Neural cell (in vitro differentiated cells): ENCODE data around the gene MAD1L1. TPM values are rescaled to one million over a fixed set of nuclear protein-coding genes. Genes with fewer than 3 reads are reported as not detected.

ENCODE experiments used
- H2AFZ ChIP-seq: fragments of 200-600, 300-800 bp; sonication (generic), shearing (Covaris generic); 2 replicates; pipeline ENCODE4 v1.6.0; 2014; ENCODE audit warnings: low read depth, mild to moderate bottlenecking, antibody characterized with exemption, low read length, moderate library complexity
- H3F3A ChIP-seq: fragments of 200-600 bp; shearing (Covaris generic); 2 replicates; pipeline ENCODE4 v1.6.1; 2016; ENCODE audit warnings: mild to moderate bottlenecking, moderate library complexity, mixed read lengths, antibody characterized with exemption, low read length; ENCODE audit not compliant: insufficient read depth, poor library complexity, severe bottlenecking
- H3K27ac ChIP-seq: fragments of 200-600, 300-800 bp; sonication (generic), shearing (Covaris generic); 2 replicates; pipeline ENCODE4 v1.5.1; 2014; ENCODE audit warnings: mild to moderate bottlenecking, low read length, moderate library complexity
- H3K27me3 ChIP-seq: fragments of 300-800, 200-600 bp; sonication (generic), shearing (Covaris generic); 2 replicates; pipeline ENCODE4 v1.6.0; 2014; ENCODE audit warnings: mild to moderate bottlenecking, low read depth, low read length, moderate library complexity; ENCODE audit not compliant: insufficient read depth
- H3K36me3 ChIP-seq: fragments of 300-800, 200-600 bp; sonication (generic), shearing (Covaris generic); 2 replicates; pipeline ENCODE4 v1.5.1; 2014; ENCODE audit warnings: mild to moderate bottlenecking, antibody characterized with exemption, low read length, moderate library complexity; ENCODE audit not compliant: insufficient read depth
- H3K4me2 ChIP-seq: fragments of 300-800, 200-600 bp; sonication (generic), shearing (Covaris generic); 2 replicates; pipeline ENCODE4 v1.6.0; 2014; ENCODE audit warnings: mild to moderate bottlenecking, low read length
- H3K4me3 ChIP-seq: fragments of 300-800, 200-600 bp; sonication (generic), shearing (Covaris generic); 2 replicates; pipeline ENCODE4 v1.5.1; 2014; ENCODE audit warnings: mild to moderate bottlenecking, low read length, moderate library complexity
- H3K79me2 ChIP-seq: fragments of 200-600 bp; shearing (Covaris generic); replicated peaks from 2 replicates; pipeline ENCODE4 v1.6.0; 2014; ENCODE audit warnings: mild to moderate bottlenecking, low read length, moderate library complexity; ENCODE audit not compliant: insufficient read depth
- H3K9ac ChIP-seq: fragments of 300-800, 200-600 bp; sonication (generic), shearing (Covaris generic); 2 replicates; pipeline ENCODE4 v1.6.1; 2016; ENCODE audit warnings: mild to moderate bottlenecking, low read length, mixed read lengths
- H3K9me2 ChIP-seq: fragments of 200-600 bp; shearing (Covaris generic); 2 replicates; pipeline ENCODE4 v1.6.1; 2016; ENCODE audit warnings: mild to moderate bottlenecking, low read length, mixed read lengths; ENCODE audit not compliant: insufficient read depth
- H3K9me3 ChIP-seq: fragments of 200-600, 300-800 bp; sonication (generic), shearing (Covaris generic); 2 replicates; pipeline ENCODE4 v1.6.1; 2016; ENCODE audit warnings: mild to moderate bottlenecking, mixed run types, low read length, moderate library complexity, mixed read lengths
- H4K20me1 ChIP-seq: fragments of 200-600 bp; shearing (Covaris generic); 2 replicates; pipeline ENCODE4 v1.6.1; 2016; ENCODE audit warnings: mild to moderate bottlenecking, mixed run types; ENCODE audit not compliant: insufficient read depth
- CTCF ChIP-seq: fragments of 450-650 bp; IDR thresholded peaks from 2 replicates; pipeline ENCODE4 v1.5.1; 2014; ENCODE audit warnings: antibody characterized with exemption, mild to moderate bottlenecking, moderate library complexity; ENCODE audit not compliant: poor library complexity, severe bottlenecking
- EP300 ChIP-seq: fragments of 450-650 bp; conservative IDR thresholded peaks from 2 replicates; pipeline ENCODE4 v1.6.1; 2014; ENCODE audit warnings: antibody characterized with exemption, mild to moderate bottlenecking, moderate library complexity; ENCODE audit not compliant: poor library complexity, severe bottlenecking
- EZH2 ChIP-seq: fragments of 200-600, 300-800 bp; shearing (Covaris generic), sonication (generic); IDR thresholded peaks from 2 replicates; pipeline ENCODE4 v1.6.1; 2014; ENCODE audit warnings: antibody characterized with exemption, low read length, borderline replicate concordance, mild to moderate bottlenecking; ENCODE audit not compliant: insufficient read depth, poor library complexity, severe bottlenecking
- MXI1 ChIP-seq: fragments of 450-650 bp; conservative IDR thresholded peaks from 2 replicates; pipeline ENCODE4 v1.6.1; 2014; ENCODE audit warnings: antibody characterized with exemption, mild to moderate bottlenecking; ENCODE audit not compliant: poor library complexity, severe bottlenecking
- POLR2AphosphoS5 ChIP-seq: IDR thresholded peaks from 2 replicates; pipeline ENCODE4 v1.6.1; 2012
- RAD21 ChIP-seq: fragments of 450-650 bp; conservative IDR thresholded peaks from 2 replicates; pipeline ENCODE4 v1.6.1; 2014; ENCODE audit warnings: antibody characterized with exemption, mild to moderate bottlenecking, moderate library complexity
- REST ChIP-seq: IDR thresholded peaks from 2 replicates; pipeline ENCODE4 v1.6.1; 2012; ENCODE audit warnings: borderline replicate concordance
- SMC3 ChIP-seq: fragments of 450-650 bp; conservative IDR thresholded peaks from 2 replicates; pipeline ENCODE4 v1.6.1; 2014; ENCODE audit warnings: antibody characterized with exemption, mild to moderate bottlenecking, moderate library complexity; ENCODE audit not compliant: poor library complexity
- TAF1 ChIP-seq: IDR thresholded peaks from 2 replicates; pipeline ENCODE4 v1.6.1; 2012; ENCODE audit warnings: low read depth
- polyA plus RNA-seq: library from polyadenylated mRNA; depleted of rRNA; stranded (reverse); fragments of >200 nt; gene quantifications from 2 replicates; pipeline ENCODE4 v1.2.3, GENCODE V29; 2014

Gene MAD1L1
- polyA plus RNA-seq, 1 donor from 2014 or later: 31.4 TPM

- Histone ChIP-seq H2AFZ (no peak overlapping the region), H3K9me2 (no peaks in the 10 kb centered on the region), H3K36me3 (no peaks in the 10 kb centered on the region), H3F3A (no peaks in the 10 kb centered on the region), H3K79me2 (no peaks in the 10 kb centered on the region), H3K9ac (no peak overlapping the region), H3K4me3 (no peak overlapping the region), H3K9me3 (no peaks in the 10 kb centered on the region), H3K4me2 (no peak overlapping the region), H3K27ac (no peak overlapping the region), H3K27me3 (no peaks in the 10 kb centered on the region), H4K20me1 (no peaks in the 10 kb centered on the region)
- no peak for TF ChIP-seq CTCF
- no peak for TF ChIP-seq RAD21
- TF ChIP-seq EZH2: no peak
- no peak for TF ChIP-seq REST
- no peak for TF ChIP-seq EP300
Measured at GRCh38 chr7:1770331-1770730, 462.4 kb downstream of the MAD1L1 start.

- H2AFZ ChIP-seq: no peak overlapping the region
Measured at GRCh38 chr7:1769286-1770200, 463.2 kb downstream of the MAD1L1 start.

More at GRCh38 chr7:1769286-1770200, 463.2 kb downstream of the MAD1L1 start:
- Histone ChIP-seq H3K27ac (no peak overlapping the region), H3K4me3 (no peak overlapping the region), H3K4me2 (no peak overlapping the region), H3K36me3 (no peaks in the 10 kb centered on the region), H3F3A (no peaks in the 10 kb centered on the region), H3K9ac (no peak overlapping the region), H3K79me2 (no peaks in the 10 kb centered on the region), H3K9me2 (no peaks in the 10 kb centered on the region), H3K9me3 (no peaks in the 10 kb centered on the region), H4K20me1 (no peaks in the 10 kb centered on the region), H3K27me3 (no peaks in the 10 kb centered on the region)
- TF ChIP-seq POLR2AphosphoS5 (no peak), CTCF (no peak), MXI1 (no peak), EZH2 (no peak), RAD21 (no peak), SMC3 (no peak), REST (no peak), EP300 (no peak), TAF1 (no peak)
